ENCODE measurements around the gene PHLPP1.

The PHLPP1 gene

GRCh38 chr18:63017076-63017475, 301.7 kb downstream of the PHLPP1 start:
- H3K27ac ChIP-seq, result no peak overlapping the region

GRCh38 chr18:63017977-63018376, 302.6 kb downstream of the PHLPP1 start:
- Histone ChIP-seq H3K27me3 (ENCODE audit: insufficient read depth, low read depth) (no peaks in the 10 kb centered on the region), H3K36me3 (ENCODE audit: insufficient read depth) (no peaks in the 10 kb centered on the region), H3K4me2 (no peak overlapping the region), H3K9ac (no peak overlapping the region), H3K4me3 (IDR thresholded peaks at IDR 0.05; ENCODE audit: insufficient read depth, low read depth, low read length) (no peak overlapping the region), H3K4me1 (ENCODE audit: low read depth, poor library complexity, severe bottlenecking) (peaks cover 4% of the 10 kb centered on the region), H4K20me1 (ENCODE audit: insufficient read depth) (no peaks in the 10 kb centered on the region), H3K79me2 (ENCODE audit: insufficient read depth, low read depth) (no peaks in the 10 kb centered on the region), H2AFZ (ENCODE audit: low read depth) (no peak overlapping the region), H3K27ac (no peak overlapping the region)
- TF ChIP-seq CTCF (conservative IDR thresholded peaks at IDR 0.05; ENCODE audit: low read depth, low read length), result no peak

More at GRCh38 chr18:63017076-63017475, 301.7 kb downstream of the PHLPP1 start:
- Histone ChIP-seq H3K27me3 (ENCODE audit: insufficient read depth, low read depth) (no peaks in the 10 kb centered on the region), H3K36me3 (ENCODE audit: insufficient read depth) (no peaks in the 10 kb centered on the region), H3K9ac (no peak overlapping the region), H4K20me1 (ENCODE audit: insufficient read depth) (no peaks in the 10 kb centered on the region), H3K4me1 (ENCODE audit: low read depth, poor library complexity, severe bottlenecking) (peaks cover 4% of the 10 kb centered on the region), H3K4me2 (no peak overlapping the region), H3K79me2 (ENCODE audit: insufficient read depth, low read depth) (no peaks in the 10 kb centered on the region), H3K4me3 (IDR thresholded peaks at IDR 0.05; ENCODE audit: insufficient read depth, low read depth, low read length) (no peak overlapping the region), H2AFZ (ENCODE audit: low read depth) (no peak overlapping the region)
- TF ChIP-seq CTCF (conservative IDR thresholded peaks at IDR 0.05; ENCODE audit: low read depth, low read length), result no peak

DNA sequence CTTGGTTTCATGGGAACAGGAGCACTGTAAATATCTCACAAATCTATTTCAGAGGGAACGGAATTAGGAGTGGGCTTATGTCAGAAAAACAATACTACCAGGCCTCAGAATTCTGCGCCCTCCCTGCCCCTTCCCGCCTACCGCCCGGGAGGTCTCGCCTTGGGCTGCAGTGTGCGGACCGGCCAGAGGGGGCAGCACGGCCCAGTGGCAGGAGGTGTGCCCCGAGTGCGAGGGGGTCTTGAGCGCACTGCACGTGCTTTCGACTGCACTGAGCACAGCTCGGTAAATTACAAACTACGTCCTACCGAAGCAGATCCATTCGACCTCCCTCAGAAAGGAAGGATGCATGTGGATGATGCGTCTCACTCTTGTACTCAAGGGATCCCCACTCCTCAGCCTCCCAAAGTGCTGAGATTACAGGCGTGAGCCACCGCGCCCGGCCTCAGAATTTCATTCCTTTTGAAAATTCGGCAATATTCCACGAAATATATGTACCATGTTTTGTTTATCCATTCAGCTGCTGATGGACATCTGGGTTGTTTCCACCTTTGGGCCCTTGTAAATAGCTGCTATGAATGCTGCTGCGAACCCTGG, 307.2 kb downstream of the PHLPP1 start:
- Histone ChIP-seq H3K27ac (no peak overlapping the region), H3K79me2 (ENCODE audit: insufficient read depth, low read depth) (no peaks in the 10 kb centered on the region), H3K4me2 (no peak overlapping the region), H3K4me1 (ENCODE audit: low read depth, poor library complexity, severe bottlenecking) (peaks cover 7% of the 10 kb centered on the region), H2AFZ (ENCODE audit: low read depth) (no peak overlapping the region), H3K4me3 (IDR thresholded peaks at IDR 0.05; ENCODE audit: insufficient read depth, low read depth, low read length) (no peak overlapping the region), H3K36me3 (ENCODE audit: insufficient read depth) (no peaks in the 10 kb centered on the region), H3K9ac (no peak overlapping the region), H4K20me1 (ENCODE audit: insufficient read depth) (no peaks in the 10 kb centered on the region), H3K27me3 (ENCODE audit: insufficient read depth, low read depth) (no peaks in the 10 kb centered on the region)
- peak; percentile 76 for TF ChIP-seq CTCF (conservative IDR thresholded peaks at IDR 0.05; ENCODE audit: low read depth, low read length)

GRCh38 chr18:63025251-63026090, 310.1 kb downstream of the PHLPP1 start:
- Histone ChIP-seq H3K27me3 (ENCODE audit: insufficient read depth, low read depth) (no peaks in the 10 kb centered on the region), H3K79me2 (ENCODE audit: insufficient read depth, low read depth) (no peaks in the 10 kb centered on the region), H3K27ac (no peak overlapping the region), H2AFZ (ENCODE audit: low read depth) (no peak overlapping the region), H3K4me3 (IDR thresholded peaks at IDR 0.05; ENCODE audit: insufficient read depth, low read depth, low read length) (no peak overlapping the region), H3K4me1 (ENCODE audit: low read depth, poor library complexity, severe bottlenecking) (peaks cover 7% of the 10 kb centered on the region), H3K9ac (no peak overlapping the region), H4K20me1 (ENCODE audit: insufficient read depth) (no peaks in the 10 kb centered on the region), H3K4me2 (no peak overlapping the region), H3K36me3 (ENCODE audit: insufficient read depth) (no peaks in the 10 kb centered on the region)
- peak; percentile 66 for TF ChIP-seq CTCF (conservative IDR thresholded peaks at IDR 0.05; ENCODE audit: low read depth, low read length)

All from KMS-11 (cell line).